Measurements from ENCODE around the gene DYRK1A.

- TF ChIP-seq CTCF (IDR thresholded peaks at IDR 0.05; ENCODE audit: low read length), result no peak
- TF ChIP-seq EZH2 (optimal IDR thresholded peaks at IDR 0.05; ENCODE audit: low read depth, low read length), result no peak
These were observed 193.8 kb downstream of the DYRK1A start for GRCh38 chr21:37560385-37560784.

Data from MM.1S (cell line).